Stimulated activated CD4-positive, alpha-beta T cell treated with anti-CD3 and anti-CD28 coated beads, Interleukin-1b, Interleukin-23, amount 100 ng/mL, for 48 hours (primary cell): ENCODE results near the gene TTPAL.
"Not testable (repeated sequence)": the region's sequence is repeated elsewhere in the genome, so short reads cannot be mapped to it uniquely, and the experiment has no call there.

ENCODE experiments used
- DNase-seq: peaks from one replicate; pipeline ENCODE4 v3.0.0-alpha.2; 2020

Gene TTPAL

DNA sequence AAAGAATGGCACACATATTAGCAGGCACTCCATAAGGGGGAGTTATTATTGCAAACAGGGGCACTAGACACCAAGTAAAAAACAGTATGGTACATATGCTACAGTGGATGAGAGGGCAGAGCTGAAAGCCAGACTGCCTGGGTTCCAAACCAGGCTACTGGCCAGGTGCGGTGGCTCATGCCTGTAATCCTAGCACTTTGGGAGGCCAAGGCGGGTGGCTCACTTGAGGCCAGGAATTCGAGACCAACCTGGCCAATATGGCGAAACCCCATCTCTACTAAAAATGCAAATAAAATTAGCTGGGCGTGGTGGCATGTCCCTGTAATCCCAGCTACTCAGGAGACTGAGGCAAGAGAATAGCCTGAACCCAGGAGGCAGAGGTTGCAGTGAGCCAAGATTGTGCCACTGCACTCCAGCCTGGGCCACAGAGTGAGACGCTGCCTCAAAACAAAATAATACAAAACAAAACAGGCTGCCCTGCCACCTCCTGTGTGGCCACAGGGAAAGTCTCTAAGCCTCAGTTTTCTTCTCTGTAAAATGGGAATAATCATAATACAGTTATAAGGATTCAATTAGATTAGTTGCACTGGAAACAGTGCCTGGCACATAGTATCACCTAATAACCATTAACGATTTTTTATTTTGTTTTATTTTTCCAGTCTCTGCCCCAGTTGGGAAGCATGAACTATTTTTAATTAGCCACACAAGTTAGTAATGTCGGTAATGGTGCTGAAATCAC, 7.5 kb upstream of the TTPAL start:
- no peak for DNase-seq

DNA sequence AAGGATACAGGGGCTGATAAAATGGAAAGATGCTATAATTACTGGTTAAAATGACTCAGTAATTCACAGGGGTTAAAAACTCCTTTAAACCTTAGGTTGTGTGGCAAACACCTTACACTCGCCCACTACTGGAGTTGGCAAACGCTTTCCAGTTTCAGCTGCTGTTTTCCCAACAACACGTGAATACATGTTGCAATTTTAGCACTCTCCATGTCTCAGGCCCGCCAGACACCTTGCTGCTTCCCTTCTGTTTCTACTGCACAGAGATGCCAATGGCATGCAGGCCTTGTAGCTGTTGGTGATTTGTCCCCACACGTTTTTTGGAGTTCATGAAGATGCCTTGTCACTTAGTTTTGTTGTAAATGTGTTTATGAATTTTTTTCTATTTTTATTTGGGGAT, 5.3 kb upstream of the TTPAL start:
- DNase-seq = no peak

DNA sequence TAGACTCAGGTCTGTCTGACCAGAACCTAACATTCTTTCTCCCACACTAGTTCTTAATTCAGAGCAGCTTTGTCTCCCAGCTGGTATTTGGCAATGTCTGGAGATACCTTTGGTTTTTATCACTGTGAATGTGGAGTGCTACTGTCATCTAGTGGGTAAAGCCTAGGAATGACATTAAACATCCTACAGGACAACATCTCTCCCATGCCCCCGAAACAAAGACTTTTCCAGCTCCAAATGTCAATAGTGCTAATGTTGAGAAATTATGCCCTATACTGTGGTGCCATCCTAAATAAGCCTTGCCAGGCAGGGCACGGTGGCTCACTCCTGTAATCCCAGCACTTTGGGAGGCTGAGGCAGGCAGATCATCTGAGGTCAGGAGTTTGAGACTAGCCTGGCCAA, 4.2 kb upstream of the TTPAL start:
- DNase-seq = no peak

DNA sequence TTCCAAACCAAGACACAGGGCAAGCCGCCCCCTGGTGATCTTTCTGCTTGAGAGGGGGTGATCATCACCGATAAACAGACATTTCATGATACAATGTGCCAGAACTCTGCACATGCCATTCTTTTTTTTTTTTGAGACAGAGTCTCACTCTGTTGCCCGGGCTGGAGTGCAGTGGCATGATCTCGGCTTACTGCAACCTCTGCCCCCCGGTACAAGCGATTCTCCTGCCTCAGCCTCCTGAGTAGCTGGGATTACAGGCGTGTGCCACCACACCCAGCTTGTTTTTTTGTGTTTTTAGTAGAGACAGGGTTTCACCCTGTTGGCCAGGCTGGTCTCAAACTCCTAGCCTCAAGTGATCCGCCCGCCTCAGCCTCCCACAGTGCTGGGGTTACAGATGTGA, 3.4 kb upstream of the TTPAL start:
- DNase-seq = not testable (repeated sequence)

DNA sequence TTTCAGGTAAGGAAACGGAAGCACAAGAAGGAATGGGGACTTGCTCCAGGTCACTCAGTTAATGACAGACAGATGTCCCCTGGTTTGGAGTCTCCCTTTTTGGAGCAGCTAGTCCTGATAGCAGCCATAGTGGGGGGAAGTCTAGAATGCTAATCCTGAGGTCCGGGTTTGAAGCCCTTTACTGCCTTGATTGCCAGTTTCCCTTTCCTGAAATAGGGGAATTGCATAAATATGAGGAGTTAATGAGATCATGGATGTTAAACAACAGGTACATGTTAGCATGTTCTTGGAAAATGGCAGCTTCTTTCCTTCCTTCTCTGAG, 341 bp upstream of the TTPAL start:
- no peak for DNase-seq

DNA sequence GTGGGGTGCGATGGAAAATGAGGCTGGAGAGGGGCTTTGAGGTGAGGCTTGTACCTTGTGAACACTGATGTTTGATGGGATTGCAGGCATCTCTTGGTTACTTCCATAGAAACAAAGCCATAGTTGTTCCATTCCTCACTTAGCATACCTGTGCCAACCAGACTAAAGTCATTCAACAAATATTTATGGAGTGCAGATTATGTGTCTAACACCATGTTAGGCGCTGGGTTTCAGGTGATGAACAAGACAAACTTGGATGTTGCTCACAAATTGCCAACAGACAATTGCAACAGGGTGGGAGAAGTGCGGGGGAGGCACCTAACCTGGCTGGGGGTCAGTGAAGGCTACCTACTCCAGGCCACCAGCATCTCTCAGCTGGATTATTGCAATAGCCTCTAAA, 1.5 kb downstream of the TTPAL start:
- no peak for DNase-seq

DNA sequence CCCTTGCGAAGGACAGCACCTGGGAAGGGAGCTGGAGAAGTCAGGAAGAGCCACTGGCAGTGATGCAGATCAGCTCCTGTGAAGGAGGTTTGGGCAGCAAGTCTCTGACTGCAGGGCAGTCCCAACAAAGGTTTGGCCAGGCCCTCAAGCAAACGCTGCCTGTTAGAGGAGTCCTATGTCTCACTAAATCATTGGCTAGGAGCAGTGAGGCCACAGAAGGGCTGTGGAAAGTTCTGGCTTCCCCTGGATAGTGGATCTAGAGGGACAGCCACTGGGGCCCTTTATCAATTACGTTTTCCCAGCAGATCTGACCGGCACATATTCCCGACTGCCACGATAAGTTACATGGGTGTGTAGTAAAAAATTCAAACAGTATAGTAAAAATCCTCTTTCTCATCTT, 2.5 kb downstream of the TTPAL start:
- DNase-seq = no peak

DNA sequence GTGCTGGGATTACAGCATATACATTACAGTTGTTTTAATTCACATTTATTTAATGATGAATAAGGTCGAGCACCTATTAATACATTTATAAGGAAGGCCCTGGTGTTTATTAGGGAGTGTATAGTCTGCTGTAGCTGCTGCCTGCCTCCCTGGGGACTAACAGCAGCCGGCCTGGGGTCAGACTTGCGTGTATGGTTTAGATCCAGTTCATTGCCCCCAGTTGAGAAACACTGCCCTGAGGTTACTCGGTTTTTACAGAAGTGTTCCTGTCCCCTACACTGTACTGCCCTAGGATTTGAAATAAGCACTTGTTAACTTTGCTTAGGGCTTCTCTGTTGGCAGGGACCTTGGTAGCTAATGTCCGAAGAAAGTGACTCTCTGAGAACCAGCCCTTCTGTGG, 4.0 kb downstream of the TTPAL start:
- no peak for DNase-seq

DNA sequence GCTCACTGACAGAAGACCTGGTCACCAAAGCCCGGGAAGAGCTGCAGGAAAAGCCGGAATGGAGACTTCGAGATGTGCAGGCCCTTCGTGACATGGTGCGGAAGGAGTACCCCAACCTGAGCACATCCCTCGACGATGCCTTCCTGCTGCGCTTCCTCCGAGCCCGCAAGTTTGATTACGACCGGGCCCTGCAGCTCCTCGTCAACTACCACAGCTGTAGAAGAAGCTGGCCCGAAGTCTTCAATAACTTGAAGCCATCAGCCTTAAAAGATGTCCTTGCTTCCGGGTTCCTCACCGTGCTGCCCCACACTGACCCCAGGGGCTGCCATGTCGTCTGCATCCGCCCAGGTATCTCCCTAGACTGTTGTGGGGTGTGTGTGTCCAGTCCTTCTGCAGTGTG, 4.4 kb downstream of the TTPAL start:
- DNase-seq = no peak

DNA sequence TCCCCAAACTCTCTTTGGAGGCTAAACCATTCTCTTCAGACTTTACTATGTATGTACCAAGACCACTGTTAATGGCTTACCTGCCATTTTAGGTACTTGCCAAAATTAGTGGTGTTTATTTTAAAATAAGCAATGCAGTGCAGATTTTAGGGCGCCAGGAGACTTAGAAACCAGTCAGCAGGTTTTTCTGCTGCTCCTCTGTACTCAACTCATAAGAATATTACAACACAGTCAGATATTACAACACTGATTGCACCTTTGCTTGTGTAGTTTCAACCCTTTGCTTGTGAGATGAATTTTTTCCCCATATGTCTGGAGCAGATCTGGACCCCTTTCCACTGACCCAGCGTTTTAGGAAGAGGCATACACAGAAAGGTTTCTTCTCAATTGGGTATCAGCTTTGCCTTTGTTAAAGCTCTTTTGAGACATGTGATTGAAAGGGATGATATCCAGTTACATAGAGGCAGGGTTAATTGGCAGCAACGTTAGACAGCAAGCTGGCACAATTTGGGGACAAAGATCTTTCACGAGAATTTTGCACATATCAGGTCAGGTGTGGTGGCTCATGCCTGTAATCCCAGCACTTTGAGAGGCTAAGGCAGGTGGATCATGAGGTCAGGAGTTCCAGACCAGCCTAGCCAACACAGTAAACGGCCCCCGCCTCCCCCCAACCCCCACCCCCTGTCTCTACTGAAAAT, 6.2 kb downstream of the TTPAL start:
- no peak for DNase-seq

DNA sequence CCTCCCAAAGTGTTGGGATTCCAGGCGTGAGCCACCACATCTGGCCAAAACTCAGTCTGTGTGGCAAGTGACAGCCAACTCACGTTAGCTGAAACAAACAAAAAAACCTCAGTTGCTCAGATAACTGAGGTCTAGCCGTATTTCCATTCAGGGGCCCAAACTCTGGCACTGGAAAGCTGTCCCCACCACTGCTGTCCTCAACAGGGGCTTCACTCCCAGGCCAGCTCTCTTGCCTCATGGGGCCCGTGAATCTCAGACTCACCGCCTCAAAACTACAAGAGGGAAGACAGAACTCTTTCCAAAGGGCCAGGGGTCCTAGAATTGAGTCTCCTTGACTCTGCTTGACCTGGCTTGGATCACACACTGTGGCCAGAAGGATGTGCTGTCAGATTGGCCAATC, 7.4 kb downstream of the TTPAL start:
- DNase-seq = no peak

DNA sequence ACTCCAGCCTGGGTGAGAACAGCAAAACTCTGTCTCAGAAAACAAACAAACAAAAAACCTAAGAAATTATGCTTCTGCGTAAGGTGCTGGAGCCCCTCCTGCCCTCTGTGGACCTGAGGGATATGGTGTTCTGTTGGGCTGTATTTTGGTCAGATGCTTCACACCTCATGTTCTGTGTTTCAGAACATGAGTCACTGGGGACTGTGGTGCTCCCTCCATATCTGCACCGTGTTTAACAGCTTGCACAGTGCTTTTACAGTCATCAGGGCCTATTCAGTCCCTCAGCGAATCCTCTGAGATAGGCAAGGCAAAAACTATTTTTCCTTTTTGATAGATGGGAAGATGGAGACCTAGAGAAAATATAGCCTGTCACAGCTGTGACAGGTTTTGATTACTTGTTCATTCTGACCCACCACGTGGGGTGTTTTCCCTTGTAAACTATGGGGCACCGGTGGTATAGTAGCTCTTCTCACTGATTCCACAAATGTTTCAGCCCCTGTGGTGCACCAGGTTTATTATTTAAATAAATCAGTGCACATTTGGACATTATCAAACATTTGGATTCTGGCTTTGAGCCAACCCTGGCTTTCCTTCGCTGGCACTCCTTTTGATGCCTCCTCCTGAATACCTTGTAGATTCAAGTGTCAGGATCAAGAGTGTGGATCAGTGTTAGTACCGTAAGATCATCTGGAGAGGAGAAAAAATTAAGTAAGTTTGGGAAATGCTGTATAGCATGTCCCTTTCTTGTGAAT, 9.6 kb downstream of the TTPAL start:
- no peak for DNase-seq

DNA sequence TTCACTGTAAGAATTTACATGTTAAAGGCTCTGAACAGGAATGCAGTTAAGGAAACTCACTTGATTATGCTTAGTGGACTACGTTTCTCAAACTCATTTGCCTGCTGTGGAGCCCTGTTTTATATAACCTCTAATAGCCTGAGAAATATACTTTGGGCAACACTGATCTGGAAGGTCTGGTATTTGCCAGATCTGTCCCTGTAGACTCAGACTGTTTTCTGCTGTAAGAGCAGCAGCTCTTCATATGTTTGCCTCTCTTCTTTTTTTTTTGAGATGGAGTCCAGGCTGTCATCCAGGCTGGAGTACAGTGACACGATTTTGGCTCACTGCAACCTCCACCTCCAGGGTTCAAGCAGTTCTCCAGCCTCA, 10.1 kb downstream of the TTPAL start:
- DNase-seq = no peak

DNA sequence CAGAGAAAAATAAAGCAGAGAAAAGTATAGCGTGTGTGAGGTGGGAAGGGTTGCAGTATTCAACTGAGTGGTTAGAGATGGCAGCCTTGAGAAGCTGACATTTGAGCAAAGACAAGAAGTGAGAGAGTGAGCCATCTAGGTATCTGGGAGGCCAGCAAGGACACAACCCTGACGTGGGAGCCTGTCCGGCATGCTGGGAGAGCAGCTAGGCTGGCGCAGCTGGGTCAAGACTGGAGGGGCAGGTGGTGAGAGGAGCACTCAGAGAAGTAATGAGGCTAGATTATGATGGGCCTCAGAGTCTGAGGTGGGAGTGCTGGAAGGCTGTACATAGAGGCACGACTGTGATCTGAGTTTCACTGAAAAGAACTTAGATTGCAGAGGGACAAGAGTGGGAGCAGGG, 12.9 kb downstream of the TTPAL start:
- DNase-seq = no peak

DNA sequence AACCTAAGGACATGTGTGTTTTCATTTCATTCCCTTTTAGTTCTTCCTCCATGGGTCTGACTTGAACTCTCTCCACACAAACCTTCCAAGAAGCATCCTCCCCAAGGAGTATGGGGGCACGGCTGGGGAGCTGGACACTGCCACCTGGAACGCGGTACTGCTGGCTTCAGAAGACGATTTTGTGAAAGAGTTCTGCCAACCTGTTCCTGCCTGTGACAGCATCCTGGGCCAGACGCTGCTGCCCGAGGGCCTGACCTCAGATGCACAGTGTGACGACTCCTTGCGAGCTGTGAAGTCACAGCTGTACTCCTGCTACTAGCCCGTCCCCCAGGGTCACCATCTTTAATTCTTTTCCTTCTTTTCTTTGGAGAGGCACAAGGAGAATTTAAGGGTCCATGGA, 13.5 kb downstream of the TTPAL start:
- DNase-seq = no peak

DNA sequence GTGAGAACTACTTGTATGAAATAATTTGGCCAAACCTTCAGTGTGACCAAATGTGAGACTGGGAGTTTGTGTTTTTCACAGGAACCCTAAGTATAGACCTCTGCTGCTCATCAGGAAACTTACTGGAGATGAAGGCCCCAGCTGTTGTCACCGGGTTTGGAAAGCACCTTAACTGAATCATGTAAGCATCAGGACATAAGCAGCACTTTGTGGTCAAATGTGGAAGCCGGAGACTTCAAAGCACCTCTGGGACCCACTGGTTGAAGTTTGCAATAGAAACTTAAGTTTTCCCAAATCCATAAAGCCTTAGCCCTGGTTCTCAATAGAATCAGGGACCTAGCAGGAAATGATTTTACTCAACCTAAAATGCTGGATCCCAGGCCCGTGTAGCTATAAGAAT, 14.3 kb downstream of the TTPAL start:
- no peak for DNase-seq

DNA sequence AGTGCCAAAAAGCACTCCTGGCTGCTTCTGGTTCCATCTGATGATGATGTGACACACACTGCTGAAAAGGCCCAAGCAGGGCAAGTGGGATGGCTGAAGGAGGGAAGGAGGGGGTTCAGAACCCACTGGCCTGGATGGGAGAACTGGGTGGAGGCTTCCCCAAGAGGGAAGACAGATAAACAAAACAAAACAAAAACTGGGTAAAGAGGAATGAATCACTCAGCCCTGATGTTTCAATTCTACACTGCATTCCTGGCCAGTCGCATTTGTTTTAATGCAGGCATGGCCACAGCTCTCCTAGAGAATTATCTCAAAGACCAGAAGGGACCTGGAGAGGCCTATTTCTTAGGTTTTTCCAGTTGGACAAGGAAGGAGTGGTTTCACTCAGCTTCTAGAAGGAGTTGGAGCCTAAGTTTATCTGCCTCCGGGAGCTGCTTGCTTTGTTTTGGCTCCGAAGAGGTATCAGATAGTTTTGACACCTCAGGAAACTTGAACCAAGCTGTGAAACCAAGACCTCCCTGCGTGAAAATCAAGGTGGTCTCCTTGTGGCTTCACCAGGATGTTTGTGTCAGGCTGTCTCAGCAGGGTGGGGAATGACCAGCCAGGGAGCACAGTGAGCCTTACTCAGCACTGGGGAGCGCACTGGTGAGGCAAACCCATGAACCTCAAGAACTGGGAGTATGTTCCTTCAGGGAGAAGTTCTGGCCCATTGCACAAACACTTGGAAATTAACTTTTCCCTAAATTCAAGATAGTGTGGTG, 16.1 kb downstream of the TTPAL start:
- DNase-seq = no peak

DNA sequence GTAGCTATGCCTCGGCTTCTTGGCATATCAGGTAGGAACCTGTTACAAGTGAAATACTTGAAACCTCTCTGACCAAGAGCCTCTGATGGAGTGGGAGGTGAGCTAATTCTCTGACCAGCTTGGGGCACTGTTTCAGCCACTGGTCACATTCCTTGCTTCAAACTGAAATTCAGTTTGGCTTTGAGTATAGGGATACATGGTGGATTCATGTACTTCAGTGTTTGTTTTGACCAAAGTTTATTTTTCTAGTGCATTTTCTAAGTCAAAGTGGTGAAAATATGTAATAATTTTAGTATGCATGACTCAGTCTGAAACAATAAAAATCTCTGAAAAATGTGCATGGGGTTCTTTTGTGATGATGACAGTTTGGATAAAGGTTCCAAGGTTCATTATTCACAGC, 18.6 kb downstream of the TTPAL start:
- DNase-seq = no peak

DNA sequence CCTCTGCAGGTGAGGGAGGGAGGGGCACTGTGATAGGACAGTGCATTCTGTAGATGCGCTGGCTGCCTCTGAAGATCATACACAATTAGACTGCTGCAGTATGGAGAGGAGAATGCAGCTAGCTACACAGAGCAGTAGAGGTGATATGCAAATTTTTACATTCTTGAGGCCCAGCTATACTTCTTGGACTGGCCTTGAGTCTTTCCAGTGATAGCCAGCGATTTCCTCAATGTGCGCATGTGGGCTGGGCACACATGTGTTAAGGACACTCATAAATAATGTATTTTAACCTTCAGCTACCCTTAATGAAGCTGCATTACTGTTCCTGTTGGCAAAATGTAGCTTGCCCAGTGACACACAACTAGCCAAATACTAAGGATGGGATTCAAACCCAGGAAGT, 19.0 kb downstream of the TTPAL start:
- DNase-seq = no peak

DNA sequence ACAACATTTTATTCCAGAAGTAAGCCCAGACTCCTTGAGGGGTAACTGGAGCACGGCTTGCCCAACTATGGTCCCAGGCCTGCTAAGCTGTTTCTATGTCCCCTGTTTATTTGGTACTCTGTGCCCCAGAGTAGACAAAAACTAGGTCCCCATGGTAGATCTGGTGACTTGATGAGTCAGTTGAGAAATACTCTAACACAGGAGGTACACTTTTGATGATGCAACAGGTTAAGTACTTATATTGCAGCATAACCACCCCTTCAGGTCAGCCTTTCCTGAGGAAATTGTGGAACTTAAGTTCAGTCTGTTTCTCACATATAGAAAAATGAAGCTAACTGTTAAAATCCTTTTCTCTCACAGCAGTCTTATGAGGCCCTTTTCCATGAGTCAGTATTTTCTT, 19.6 kb downstream of the TTPAL start:
- no peak for DNase-seq

DNA sequence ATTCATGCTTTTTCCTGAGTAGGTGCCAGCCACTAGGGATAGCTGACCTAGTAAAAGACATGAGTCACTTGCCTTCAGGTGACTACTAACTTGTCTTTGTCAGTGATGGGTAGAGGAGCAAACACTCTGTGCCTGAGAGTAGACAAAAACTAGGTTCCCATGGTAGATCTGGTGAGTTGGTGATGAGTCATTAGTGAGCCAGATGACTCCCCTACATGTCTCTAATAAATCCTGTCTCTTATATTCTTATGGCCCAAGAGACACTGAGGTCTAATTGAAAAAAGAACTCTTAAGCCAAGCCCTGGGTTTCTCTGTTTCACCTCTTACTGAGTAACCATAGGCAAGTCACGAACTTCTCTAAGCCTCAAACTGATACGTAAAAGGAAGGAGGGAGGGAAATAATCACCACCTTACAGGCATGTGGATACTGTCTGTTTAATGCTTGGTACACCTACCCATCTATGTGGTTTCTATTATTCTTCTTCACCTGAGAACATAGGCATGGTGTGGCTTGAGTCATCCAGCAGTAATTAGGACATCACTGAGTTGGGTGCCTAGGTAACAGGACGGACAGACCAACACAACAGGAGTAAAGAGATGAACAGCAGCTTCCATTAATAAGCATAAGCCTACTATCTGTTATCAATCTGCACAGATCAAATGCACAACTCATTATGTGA, 20.3 kb downstream of the TTPAL start:
- DNase-seq = no peak

DNA sequence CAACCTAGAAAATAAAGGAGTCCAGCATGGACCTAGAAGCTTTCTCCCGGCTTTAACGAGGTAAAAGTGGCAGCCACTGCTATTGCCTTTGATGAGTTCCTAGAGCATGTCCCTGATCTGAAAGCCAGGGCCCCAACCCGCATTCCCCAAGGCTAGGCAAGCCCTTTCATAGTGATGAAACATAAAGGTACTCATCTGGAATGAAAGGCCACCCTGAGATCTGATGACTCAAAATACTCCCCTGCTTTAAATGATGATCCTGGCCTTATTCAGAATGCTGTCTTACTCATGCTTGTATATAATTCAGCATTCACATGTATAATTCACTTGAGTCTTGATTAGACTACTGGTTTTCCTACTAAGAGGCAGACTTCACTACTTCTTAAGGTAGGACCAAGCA, 21.3 kb downstream of the TTPAL start:
- peak; percentile 70 for DNase-seq

DNA sequence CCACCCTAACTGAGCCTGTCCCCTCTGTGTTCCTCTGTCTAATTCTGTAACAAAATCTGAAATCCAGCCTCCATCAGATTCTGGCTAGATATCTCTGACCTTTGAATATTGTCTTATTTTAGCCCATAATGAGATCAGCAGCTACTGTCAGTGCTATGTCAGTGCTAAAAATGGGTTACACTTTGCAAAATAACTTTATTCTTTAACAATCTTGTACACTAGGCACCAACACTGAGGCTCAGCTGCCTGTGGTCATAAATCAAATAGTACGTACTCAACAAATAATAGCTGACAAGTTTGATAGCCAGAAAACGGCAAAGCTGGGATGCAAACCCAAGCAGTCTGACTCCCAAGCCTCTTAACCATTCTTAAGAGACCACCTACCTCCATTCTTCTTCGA, 22.1 kb downstream of the TTPAL start:
- no peak for DNase-seq
